Measurements from ENCODE around the gene DLX1. TPM values are rescaled to one million over a fixed set of nuclear protein-coding genes. Genes with fewer than 3 reads are reported as not detected.

DLX1 gene
- total RNA-seq (2014; rRNA removed; shearing (Covaris generic)), result 13.5 and 14.9 TPM in 2 replicates

GRCh38 chr2:172085460-172086159 lies at the start of gene DLX1:
DLX1 (plus strand) TSS chr2:172085507; CDS start chr2:172085678, 171 bp downstream.
- Histone ChIP-seq H3K27me3 (no peaks in the 10 kb centered on the region), H3K27ac (peak within 1 kb of the TSS; percentile 83), H3K36me3 (0 out of 2 replicates have a peak, but pooled peaks cover 4% of the 10 kb centered on the region), H3K4me3 (peak within 1 kb of the TSS; percentile 73), H3K4me1 (no peaks in the 10 kb centered on the region), H3K9me3 (replicated peaks) (no peaks in the 10 kb centered on the region)
- DNase-seq, result peak in 1 of 2 experiments; percentile 75

- DNase-seq, result no peak
- Histone ChIP-seq H3K27ac (no peak overlapping the region), H3K9me3 (replicated peaks) (no peaks in the 10 kb centered on the region)
Measured at GRCh38 chr2:172038121-172038520, 47.2 kb upstream of the DLX1 start.

GRCh38 chr2:172038604-172039003 lies 46.7 kb upstream of the DLX1 start:
- H3K4me3 ChIP-seq, result no peak overlapping the region
- no peak overlapping the region for H3K27ac ChIP-seq
- DNase-seq, result no peak
- no peaks in the 10 kb centered on the region for H3K27me3 ChIP-seq
- H3K36me3 ChIP-seq, result no peaks in the 10 kb centered on the region; the same call in 1 of the 2 replicates
- H3K4me1 ChIP-seq, result no peaks in the 10 kb centered on the region
- H3K9me3 ChIP-seq (replicated peaks), result no peaks in the 10 kb centered on the region

More at GRCh38 chr2:172038121-172038520, 47.2 kb upstream of the DLX1 start:
- H3K27me3 ChIP-seq, result no peaks in the 10 kb centered on the region
- no peaks in the 10 kb centered on the region for H3K4me1 ChIP-seq
- H3K4me3 ChIP-seq, result no peak overlapping the region
- no peaks in the 10 kb centered on the region; the same call in 1 of the 2 replicates for H3K36me3 ChIP-seq

GRCh38 chr2:172039011-172039704 lies 46.1 kb upstream of the DLX1 start:
- DNase-seq, result no peak
- Histone ChIP-seq H3K27me3 (no peaks in the 10 kb centered on the region), H3K27ac (no peak overlapping the region), H3K4me3 (no peak overlapping the region), H3K4me1 (no peaks in the 10 kb centered on the region), H3K9me3 (replicated peaks) (no peaks in the 10 kb centered on the region), H3K36me3 (no peaks in the 10 kb centered on the region; the same call in 1 of the 2 replicates)

GRCh38 chr2:172040311-172040710 lies 45.0 kb upstream of the DLX1 start:
- Histone ChIP-seq H3K27me3 (no peaks in the 10 kb centered on the region), H3K9me3 (replicated peaks) (no peaks in the 10 kb centered on the region), H3K36me3 (no peaks in the 10 kb centered on the region), H3K4me1 (no peaks in the 10 kb centered on the region), H3K4me3 (no peak overlapping the region), H3K27ac (no peak overlapping the region)
- DNase-seq, result no peak

- DNase-seq, result no peak
- H3K4me3 ChIP-seq, result no peak overlapping the region
Measured at GRCh38 chr2:172046080-172046678, 39.1 kb upstream of the DLX1 start.

GRCh38 chr2:172046866-172047565 lies 38.3 kb upstream of the DLX1 start:
- Histone ChIP-seq H3K4me3 (no peak overlapping the region), H3K4me1 (peaks cover under 1% of the 10 kb centered on the region), H3K27me3 (no peaks in the 10 kb centered on the region), H3K36me3 (no peaks in the 10 kb centered on the region), H3K27ac (no peak overlapping the region), H3K9me3 (replicated peaks) (no peaks in the 10 kb centered on the region)
- DNase-seq, result no peak

More at GRCh38 chr2:172046080-172046678, 39.1 kb upstream of the DLX1 start:
- H3K36me3 ChIP-seq, result no peaks in the 10 kb centered on the region
- H3K4me1 ChIP-seq, result no peaks in the 10 kb centered on the region
- H3K27me3 ChIP-seq, result no peaks in the 10 kb centered on the region
- no peaks in the 10 kb centered on the region for H3K9me3 ChIP-seq (replicated peaks)
- H3K27ac ChIP-seq, result no peak overlapping the region

GRCh38 chr2:172047566-172048507 lies 37.5 kb upstream of the DLX1 start:
- peaks cover 3% of the 10 kb centered on the region for H3K4me1 ChIP-seq
- H3K4me3 ChIP-seq, result no peak overlapping the region
- no peaks in the 10 kb centered on the region for H3K36me3 ChIP-seq
- no peaks in the 10 kb centered on the region for H3K9me3 ChIP-seq (replicated peaks)
- no peak overlapping the region for H3K27ac ChIP-seq
- H3K27me3 ChIP-seq, result no peaks in the 10 kb centered on the region
- DNase-seq, result no peak

- Histone ChIP-seq H3K9me3 (replicated peaks) (no peaks in the 10 kb centered on the region), H3K4me1 (peaks cover 7% of the 10 kb centered on the region), H3K27ac (no peak overlapping the region), H3K27me3 (no peaks in the 10 kb centered on the region), H3K4me3 (no peak overlapping the region), H3K36me3 (no peaks in the 10 kb centered on the region)
- DNase-seq, result no peak
Measured at GRCh38 chr2:172048508-172049503, 36.5 kb upstream of the DLX1 start.

GRCh38 chr2:172049567-172050120 lies 35.7 kb upstream of the DLX1 start:
- Histone ChIP-seq H3K9me3 (replicated peaks) (no peaks in the 10 kb centered on the region), H3K36me3 (no peaks in the 10 kb centered on the region), H3K4me3 (no peak overlapping the region), H3K4me1 (peaks cover 7% of the 10 kb centered on the region), H3K27me3 (no peaks in the 10 kb centered on the region), H3K27ac (no peak overlapping the region)
- no peak for DNase-seq

GRCh38 chr2:172050479-172051125 lies 34.7 kb upstream of the DLX1 start:
- Histone ChIP-seq H3K27me3 (no peaks in the 10 kb centered on the region), H3K9me3 (replicated peaks) (no peaks in the 10 kb centered on the region), H3K27ac (no peak overlapping the region), H3K4me1 (peaks cover 7% of the 10 kb centered on the region), H3K36me3 (no peaks in the 10 kb centered on the region), H3K4me3 (no peak overlapping the region)
- no peak for DNase-seq

Measured in SJCRH30 (cell line).